Upper lobe of left lung (tissue), 6 donors: ENCODE measurements around the gene HAUS3. TPM values are rescaled to one million over a fixed set of nuclear protein-coding genes. Genes with fewer than 3 reads are reported as not detected.
A peak's percentile ranks its signal among the peaks of the same experiment; 100 is the strongest.

Source experiments
- ATAC-seq, 2 donors: fragments of 200-7000 bp; cut with Tn5 transposase; one replicate each; pipeline ENCODE4 v1.9.1; 2022; ENCODE audit warnings: mild to moderate bottlenecking in 2 of 2, moderate library complexity in 2 of 2; ENCODE audit not compliant: low FRiP score in 2 of 2
- DNase-seq, 2 donors: peaks; one replicate each; pipeline ENCODE4 v3.0.0-alpha.2; 2019 to 2020
- H3K27ac ChIP-seq, 4 donors: fragments of 200-600 bp; sonication (generic); one replicate each; pipeline ENCODE4 v1.5.1; 2016 to 2019
- H3K27me3 ChIP-seq, 4 donors: fragments of 200-600 bp; sonication (generic); one replicate each; pipeline ENCODE4 v1.5.1; 2017 to 2019
- H3K36me3 ChIP-seq, 4 donors: fragments of 200-600 bp; sonication (generic); one replicate each; pipeline ENCODE4 v1.5.1; 2016 to 2019
- H3K4me1 ChIP-seq, 4 donors: fragments of 200-600 bp; sonication (generic); one replicate each; pipeline ENCODE4 v1.5.1; 2018 to 2019
- H3K4me3 ChIP-seq, 4 donors: fragments of 200-600 bp; sonication (generic); one replicate each; pipeline ENCODE4 v1.5.1; 2017 to 2019; ENCODE audit warnings: mild to moderate bottlenecking in 2 of 4, moderate library complexity in 1 of 4
- H3K9me3 ChIP-seq, 4 donors: fragments of 200-600 bp; sonication (generic); one replicate each; pipeline ENCODE4 v1.5.1; 2018 to 2019
- EP300 ChIP-seq, 4 donors: sonication (generic); formaldehyde crosslinking; IDR thresholded peaks; one replicate each; pipeline ENCODE4 v1.5.1; 2017; ENCODE audit warnings: antibody characterized with exemption in 4 of 4, control low read depth in 2 of 4
- POLR2A ChIP-seq, 4 donors: fragments of 450-650 bp; IDR thresholded peaks; one replicate each; pipeline ENCODE4 v1.5.1; 2016 to 2017; ENCODE audit warnings: antibody characterized with exemption in 4 of 4, mild to moderate bottlenecking in 2 of 4
- POLR2AphosphoS5 ChIP-seq, 2 donors: sonication (generic); formaldehyde crosslinking; IDR thresholded peaks; one replicate each; pipeline ENCODE4 v1.5.1; 2017; ENCODE audit warnings: antibody characterized with exemption in 2 of 2
- WGBS, 2 donors: methylation state at CpG; one replicate each; pipeline ENCODE4 v1.1.5; 2017 to 2018; 5-methylcytosine and 5-hydroxymethylcytosine counted together
- small RNA-seq, 4 donors: library from RNA; depleted of rRNA; stranded (forward); fragments of <200 nt; gene quantifications; one replicate each; pipeline ENCODE3, GENCODE V24; 2016
- total RNA-seq, 6 donors: library from RNA; depleted of rRNA in 4 of 6; stranded (reverse); fragments of >200 nt in 4 of 6; gene quantifications; one replicate each; pipeline versions ENCODE4 v1.1.0 to v1.2.1, GENCODE V29; 2016 to 2021
- TF ChIP-seq, protein P1 (sequence below), 6 experiments: fragments of 450-650 bp in 4 of 6; fragments of 200-600 bp in 2 of 6; sonication (generic) in 2 of 6; IDR thresholded peaks; one replicate each; pipeline ENCODE4 v1.5.1; 2016 to 2019; ENCODE audit warnings: antibody characterized with exemption in 6 of 6
- donor health status: DM: no; HTN: no; CAD: no; lungs with moderate emphysema.
- donor health status: DM: no; HTN: yes; CAD: no; lungs with severe emphysema.

HAUS3 gene
- total RNA-seq, 6 donors from 2014 or later = 8.2 to 21.0 (median 12.5) TPM

DNA sequence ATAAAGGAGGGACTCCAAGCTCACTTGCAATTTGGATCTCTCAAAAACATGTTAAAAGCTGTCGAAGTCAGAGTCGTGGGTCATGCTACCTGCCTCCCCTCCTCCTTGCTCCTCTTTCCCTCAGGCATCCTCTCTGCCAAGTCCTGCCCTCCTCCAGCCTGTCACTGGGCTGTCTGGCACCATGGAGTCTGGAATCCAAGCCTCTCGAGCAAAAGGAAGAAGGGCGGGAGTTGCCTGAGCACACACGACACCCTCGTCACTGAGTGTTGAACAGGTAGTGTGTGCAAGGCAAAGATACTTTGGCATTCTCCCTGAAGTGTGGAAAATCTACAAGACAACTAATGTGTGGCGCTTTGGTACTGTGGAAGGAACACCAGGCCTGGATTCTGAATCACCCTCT, 62.2 kb downstream of the HAUS3 start:
- peak in 1 of 2 donors; percentile 36 for DNase-seq
- Histone ChIP-seq H3K27me3 (no peaks in the 10 kb centered on the region), H3K27ac (no peak overlapping the region), H3K9me3 (no peaks in the 10 kb centered on the region), H3K4me3 (no peak overlapping the region), H3K36me3 (no peaks in the 10 kb centered on the region), H3K4me1 (no peaks in the 10 kb centered on the region)
- WGBS, 2 donors = 71 to 73% methylated on average over 7 of the region's 7 CpGs
- TF ChIP-seq POLR2A (IDR thresholded peaks at IDR 0.05) = no peak
- no peak for TF ChIP-seq EP300 (IDR thresholded peaks at IDR 0.05)
- no peak for TF ChIP-seq POLR2AphosphoS5 (IDR thresholded peaks at IDR 0.05)
- TF ChIP-seq, protein P1, sequence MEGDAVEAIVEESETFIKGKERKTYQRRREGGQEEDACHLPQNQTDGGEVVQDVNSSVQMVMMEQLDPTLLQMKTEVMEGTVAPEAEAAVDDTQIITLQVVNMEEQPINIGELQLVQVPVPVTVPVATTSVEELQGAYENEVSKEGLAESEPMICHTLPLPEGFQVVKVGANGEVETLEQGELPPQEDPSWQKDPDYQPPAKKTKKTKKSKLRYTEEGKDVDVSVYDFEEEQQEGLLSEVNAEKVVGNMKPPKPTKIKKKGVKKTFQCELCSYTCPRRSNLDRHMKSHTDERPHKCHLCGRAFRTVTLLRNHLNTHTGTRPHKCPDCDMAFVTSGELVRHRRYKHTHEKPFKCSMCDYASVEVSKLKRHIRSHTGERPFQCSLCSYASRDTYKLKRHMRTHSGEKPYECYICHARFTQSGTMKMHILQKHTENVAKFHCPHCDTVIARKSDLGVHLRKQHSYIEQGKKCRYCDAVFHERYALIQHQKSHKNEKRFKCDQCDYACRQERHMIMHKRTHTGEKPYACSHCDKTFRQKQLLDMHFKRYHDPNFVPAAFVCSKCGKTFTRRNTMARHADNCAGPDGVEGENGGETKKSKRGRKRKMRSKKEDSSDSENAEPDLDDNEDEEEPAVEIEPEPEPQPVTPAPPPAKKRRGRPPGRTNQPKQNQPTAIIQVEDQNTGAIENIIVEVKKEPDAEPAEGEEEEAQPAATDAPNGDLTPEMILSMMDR (IDR thresholded peaks at IDR 0.05) = no peak
- peak; percentile 39 to 73 for ATAC-seq

DNA sequence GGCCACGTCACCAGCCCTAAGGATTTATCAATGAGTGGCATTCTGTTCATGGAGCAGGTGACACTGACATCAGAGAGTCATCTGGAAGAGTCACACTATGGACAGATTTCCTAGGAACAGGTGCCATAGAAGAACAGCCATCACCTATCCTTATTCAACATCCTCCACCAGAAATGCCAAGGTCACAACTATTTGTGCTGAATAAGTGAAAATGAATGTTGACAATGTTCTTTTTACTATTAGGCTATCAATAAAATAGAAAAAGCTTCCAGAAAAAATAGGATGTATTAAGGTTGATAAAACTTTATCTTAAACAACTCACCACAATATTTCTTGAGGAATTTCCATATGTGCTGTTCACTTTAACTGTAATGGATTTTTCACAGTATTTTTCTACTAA, 62.9 kb downstream of the HAUS3 start:
- Histone ChIP-seq H3K27ac (no peak overlapping the region), H3K9me3 (no peaks in the 10 kb centered on the region), H3K27me3 (no peaks in the 10 kb centered on the region), H3K4me1 (no peaks in the 10 kb centered on the region), H3K36me3 (no peaks in the 10 kb centered on the region), H3K4me3 (no peak overlapping the region)
- no peak for TF ChIP-seq POLR2AphosphoS5 (IDR thresholded peaks at IDR 0.05)
- no peak for TF ChIP-seq POLR2A (IDR thresholded peaks at IDR 0.05)
- TF ChIP-seq EP300 (IDR thresholded peaks at IDR 0.05) = no peak
- TF ChIP-seq, protein P1 (IDR thresholded peaks at IDR 0.05) = no peak
- 85 to 100% methylated on average over 1 of the region's 1 CpG for WGBS, 2 donors
- DNase-seq (no peak), ATAC-seq (no peak)

Small RNA genes lying within 50 kb of the gene (small RNA-seq; reads per million reads assigned to genes)
- gene COX6B1P5 = 0 reads per million in 4 donors

Other genes with a start within 250 kb of the HAUS3 start
- 10 to 100 TPM; 16.7 to 43.0 (median 27.3) TPM for gene NELFA, start 233.1 kb downstream of the HAUS3 start, total RNA-seq
- gene NAT8L, start 182.8 kb downstream of the HAUS3 start, total RNA-seq = under 1 TPM in 4 of 6 donors, not detected in 2; 0.15 to 0.37 (median 0.30) TPM
- 1 to 10 TPM in 5 of 6 donors, under 1 TPM in 1; 0.89 to 5.5 (median 2.6) TPM for gene POLN, start within 50 bp of the HAUS3 start, total RNA-seq
- gene MXD4, start 20.0 kb upstream of the HAUS3 start, total RNA-seq = 100 to 1,000 TPM in 1 of 6 donors, 10 to 100 TPM in 5; 50.1 to 135 (median 76.4) TPM
- 10 to 100 TPM; 10.8 to 51.3 (median 15.2) TPM for gene ZFYVE28, start 176.5 kb upstream of the HAUS3 start, total RNA-seq
- gene CFAP99, start 176.8 kb upstream of the HAUS3 start, total RNA-seq = 10 to 100 TPM in 3 of 6 donors, 1 to 10 TPM in 2, under 1 TPM in 1; 0.57 to 24.7 (median 9.3) TPM
- gene RNF4, start 227.0 kb upstream of the HAUS3 start, total RNA-seq = 10 to 100 TPM; 28.0 to 48.5 (median 43.3) TPM